KOPT-K1 (cell line): Measurements from ENCODE around the gene XRCC5.

ENCODE experiments used
- H3K27ac ChIP-seq: fragments of 200-600 bp; sonication (generic); 2 replicates; pipeline ENCODE4 v1.5.1; 2016; ENCODE audit warnings: antibody characterized with exemption, mild to moderate bottlenecking, low read depth, low read length; ENCODE audit not compliant: poor library complexity, severe bottlenecking
- H3K36me3 ChIP-seq: fragments of 200-600 bp; sonication (generic); 2 replicates; pipeline ENCODE4 v1.5.1; 2017; ENCODE audit warnings: antibody characterized with exemption, mild to moderate bottlenecking, low read length, moderate library complexity; ENCODE audit not compliant: insufficient read depth
- H3K9me3 ChIP-seq: fragments of 200-600 bp; sonication (generic); 2 replicates; pipeline ENCODE4 v1.5.1; 2017; ENCODE audit warnings: antibody characterized with exemption, low read length, mild to moderate bottlenecking; ENCODE audit not compliant: insufficient read depth, poor library complexity, severe bottlenecking

Gene XRCC5

DNA sequence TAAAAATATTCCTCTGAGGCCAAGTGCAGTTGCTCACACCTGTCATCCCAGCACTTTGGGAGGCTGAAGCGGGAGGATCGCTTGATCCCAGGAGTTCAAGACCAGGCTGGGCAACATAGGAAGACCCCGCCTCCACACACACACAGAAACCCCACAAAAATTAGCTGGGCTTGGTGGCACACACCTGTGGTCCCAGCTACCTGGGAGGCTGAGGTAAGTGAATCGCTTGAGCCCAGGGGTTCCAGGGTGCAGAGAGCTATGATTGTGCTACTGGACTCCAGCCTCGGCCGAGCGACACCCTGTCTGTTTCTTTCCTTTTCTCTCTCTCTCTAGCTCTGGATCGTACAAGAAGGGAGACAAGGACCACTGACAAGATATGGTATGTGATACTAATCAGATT lies 1.8 kb upstream of the XRCC5 start:
- no peaks in the 10 kb centered on the region for H3K9me3 ChIP-seq
- H3K36me3 ChIP-seq: peaks cover 21% of the 10 kb centered on the region
- no peak overlapping the region for H3K27ac ChIP-seq

DNA sequence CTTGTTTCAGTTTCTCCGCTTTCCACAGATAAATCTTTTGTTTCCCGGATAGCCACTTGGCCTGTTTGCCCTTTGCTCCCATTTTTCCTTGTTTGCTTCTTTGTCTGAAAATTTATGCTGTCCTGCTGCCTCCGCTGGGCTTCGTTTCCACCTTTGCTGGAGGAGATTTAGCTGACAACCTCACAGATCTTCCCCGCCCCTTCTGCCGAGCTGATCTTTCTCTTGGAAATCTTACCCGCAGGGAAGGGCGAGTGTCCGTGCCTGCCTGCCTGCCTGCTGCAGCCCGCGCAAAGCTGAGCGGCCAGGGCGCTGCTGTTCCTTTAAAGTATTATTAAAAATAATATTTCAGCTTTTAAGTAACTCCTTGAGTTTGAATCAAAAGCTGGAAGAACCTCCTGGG lies 1.4 kb upstream of the XRCC5 start:
- Histone ChIP-seq H3K36me3 (peaks cover 25% of the 10 kb centered on the region), H3K27ac (no peak overlapping the region), H3K9me3 (no peaks in the 10 kb centered on the region)

DNA sequence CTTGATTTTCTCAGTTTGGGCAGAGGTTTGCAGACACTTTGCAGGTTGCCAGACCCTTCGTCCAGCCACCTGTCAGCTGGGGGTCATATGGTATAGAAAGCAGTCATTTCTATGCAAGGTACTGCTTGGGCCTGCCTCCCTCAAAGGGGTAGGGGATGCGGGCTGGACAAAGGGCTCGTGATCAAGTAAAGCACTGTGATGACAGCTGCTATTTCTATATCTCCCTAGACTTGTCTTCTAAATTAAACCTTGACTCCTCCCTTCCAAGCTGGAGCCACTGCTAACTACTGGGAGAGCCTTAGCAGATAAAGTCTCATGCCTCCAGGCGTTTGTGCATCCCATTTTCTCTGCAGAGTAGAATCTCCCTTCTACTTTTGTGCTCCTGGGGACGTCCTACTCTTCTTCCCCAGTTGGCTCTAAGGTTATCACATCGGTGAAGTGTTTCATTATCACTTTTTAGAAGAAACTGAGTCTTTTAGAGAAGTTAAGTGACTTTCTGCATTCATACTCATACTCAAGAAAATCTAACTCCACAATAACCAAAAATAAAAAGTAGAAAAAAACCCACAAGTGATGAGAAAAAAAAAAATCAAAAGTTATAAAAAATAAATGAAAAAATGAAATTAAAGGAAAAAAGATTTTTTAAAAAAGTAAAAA lies 710 bp upstream of the XRCC5 start:
- Histone ChIP-seq H3K36me3 (peaks cover 32% of the 10 kb centered on the region), H3K9me3 (no peaks in the 10 kb centered on the region), H3K27ac (peak overlapping the region; percentile 88)

DNA sequence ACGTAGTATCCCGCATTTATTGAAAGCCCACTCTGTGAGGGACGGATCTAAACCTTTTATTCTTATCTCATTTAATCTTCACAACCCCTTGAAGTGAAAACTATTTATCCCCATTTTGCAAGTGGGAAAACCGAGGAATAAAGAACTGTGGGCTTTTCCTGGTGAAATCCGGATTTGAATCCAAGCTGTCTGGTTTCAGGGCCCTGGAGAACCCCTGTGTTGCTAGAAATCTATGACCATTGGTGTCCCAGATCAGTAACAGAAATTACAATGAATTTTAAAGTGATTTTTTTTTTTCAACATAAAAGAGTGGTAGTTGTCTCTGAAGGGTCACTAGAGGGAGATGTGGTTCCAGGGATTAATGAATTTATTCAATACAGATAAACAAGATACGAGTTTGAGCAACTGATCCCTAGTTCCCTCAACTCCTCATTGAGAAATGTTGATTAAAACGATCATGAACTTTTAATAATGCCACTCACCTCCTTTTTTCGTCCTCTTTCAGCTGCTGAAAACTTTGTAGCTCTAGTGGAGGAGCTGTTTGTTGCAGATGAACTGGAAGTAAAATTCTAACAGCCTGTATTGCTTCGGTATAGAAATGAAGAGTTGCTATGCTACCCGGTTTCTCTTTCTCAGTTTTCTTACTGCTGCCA lies 940 bp downstream of the XRCC5 start:
- Histone ChIP-seq H3K9me3 (no peaks in the 10 kb centered on the region), H3K36me3 (peaks cover 43% of the 10 kb centered on the region), H3K27ac (peak overlapping the region; percentile 88)

DNA sequence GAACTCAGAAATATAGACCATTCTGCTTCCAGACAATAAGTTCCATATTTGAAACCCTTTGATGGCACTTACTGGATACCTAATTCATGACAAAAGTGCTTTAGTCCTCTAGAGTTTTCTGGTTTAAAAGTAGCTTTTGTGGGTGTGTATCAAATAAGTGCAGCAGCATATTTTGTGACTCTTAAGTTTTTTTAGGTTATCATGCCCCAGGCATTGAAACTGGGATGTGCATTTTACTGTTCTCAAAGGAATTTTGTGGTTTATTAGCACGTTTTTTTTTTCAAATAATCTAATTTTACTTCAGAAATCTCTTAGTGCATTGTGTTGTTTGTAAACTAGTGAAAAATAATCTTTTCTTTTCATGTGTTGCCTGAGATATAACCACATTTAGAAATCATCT lies 1.5 kb downstream of the XRCC5 start:
- peak overlapping the region; percentile 88 for H3K27ac ChIP-seq
- H3K36me3 ChIP-seq: peaks cover 47% of the 10 kb centered on the region
- H3K9me3 ChIP-seq: no peaks in the 10 kb centered on the region

DNA sequence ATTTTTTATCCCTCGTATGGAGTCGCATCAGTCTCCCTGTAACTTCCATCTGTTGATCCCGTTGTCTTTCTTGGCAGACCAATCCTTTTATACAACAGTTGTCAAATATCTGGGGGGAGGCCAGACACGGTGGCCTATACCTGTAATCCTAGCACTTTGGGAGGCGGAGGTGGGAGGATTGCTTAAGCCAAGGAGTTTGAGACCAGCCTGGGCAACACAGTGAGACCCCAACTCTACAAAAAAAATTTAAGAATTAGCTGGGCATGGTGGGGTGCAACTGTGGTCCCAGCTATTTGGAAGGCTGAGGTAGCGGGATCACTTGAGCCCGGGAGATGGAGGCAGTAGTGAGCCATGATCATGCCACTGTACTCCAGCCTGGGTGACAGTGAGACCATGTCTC lies 2.0 kb downstream of the XRCC5 start:
- Histone ChIP-seq H3K27ac (peak overlapping the region; percentile 3), H3K36me3 (peaks cover 52% of the 10 kb centered on the region), H3K9me3 (no peaks in the 10 kb centered on the region)

DNA sequence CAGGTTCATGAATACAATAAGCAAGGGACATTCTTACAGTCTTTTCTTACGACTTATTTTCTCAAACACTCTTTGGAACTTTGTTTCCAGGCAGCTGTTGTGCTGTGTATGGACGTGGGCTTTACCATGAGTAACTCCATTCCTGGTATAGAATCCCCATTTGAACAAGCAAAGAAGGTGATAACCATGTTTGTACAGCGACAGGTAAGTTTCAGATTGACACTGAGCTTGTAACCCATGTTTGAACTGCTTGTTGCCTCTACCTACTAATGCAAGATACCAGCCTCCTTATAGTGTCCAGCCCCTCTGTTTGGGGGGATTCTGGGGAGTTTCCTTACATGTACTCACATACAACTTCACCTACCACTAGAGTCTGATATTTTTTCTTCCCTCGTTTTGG lies 3.8 kb downstream of the XRCC5 start:
- peaks cover 70% of the 10 kb centered on the region for H3K36me3 ChIP-seq
- H3K27ac ChIP-seq: peak overlapping the region; percentile 10
- no peaks in the 10 kb centered on the region for H3K9me3 ChIP-seq

DNA sequence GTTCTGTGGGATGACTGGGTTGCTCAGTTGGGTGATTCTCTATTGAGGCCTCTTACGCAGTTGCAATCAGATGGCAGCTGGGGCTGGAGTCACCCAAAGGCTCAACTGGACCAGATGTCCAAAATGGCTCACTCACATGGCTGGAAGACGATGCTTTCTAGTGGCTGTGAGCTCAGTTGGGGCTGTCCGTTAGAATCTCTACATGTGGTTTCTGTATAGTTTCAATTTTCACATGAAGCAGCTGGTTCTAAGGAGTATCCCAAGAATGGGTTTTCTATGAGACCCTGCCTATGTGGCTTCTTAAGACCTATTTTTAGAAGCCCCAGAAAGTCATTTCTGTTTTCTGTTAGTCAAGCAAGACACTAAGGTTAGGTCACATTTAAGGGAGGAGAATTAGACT lies 4.4 kb downstream of the XRCC5 start:
- Histone ChIP-seq H3K27ac (peak overlapping the region; percentile 10), H3K36me3 (peaks cover 77% of the 10 kb centered on the region), H3K9me3 (no peaks in the 10 kb centered on the region)

DNA sequence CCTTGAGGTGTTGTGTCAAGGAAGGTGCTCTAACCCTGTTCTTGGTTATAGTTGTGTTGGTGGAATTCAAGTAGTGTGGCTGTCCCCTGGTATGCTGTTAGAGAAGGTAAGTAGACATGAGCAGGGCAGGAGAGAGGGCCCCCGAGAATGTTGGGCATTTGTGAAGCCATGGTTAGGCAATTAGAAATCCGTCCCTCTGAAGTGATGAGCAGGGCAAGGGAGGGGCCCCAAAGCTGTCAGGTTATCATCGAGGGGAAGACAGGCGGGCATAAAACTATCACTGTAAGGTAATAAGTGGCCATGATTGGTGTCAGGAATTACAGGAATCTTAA lies 5.2 kb downstream of the XRCC5 start:
- peaks cover 84% of the 10 kb centered on the region for H3K36me3 ChIP-seq
- H3K9me3 ChIP-seq: no peaks in the 10 kb centered on the region
- no peak overlapping the region for H3K27ac ChIP-seq

DNA sequence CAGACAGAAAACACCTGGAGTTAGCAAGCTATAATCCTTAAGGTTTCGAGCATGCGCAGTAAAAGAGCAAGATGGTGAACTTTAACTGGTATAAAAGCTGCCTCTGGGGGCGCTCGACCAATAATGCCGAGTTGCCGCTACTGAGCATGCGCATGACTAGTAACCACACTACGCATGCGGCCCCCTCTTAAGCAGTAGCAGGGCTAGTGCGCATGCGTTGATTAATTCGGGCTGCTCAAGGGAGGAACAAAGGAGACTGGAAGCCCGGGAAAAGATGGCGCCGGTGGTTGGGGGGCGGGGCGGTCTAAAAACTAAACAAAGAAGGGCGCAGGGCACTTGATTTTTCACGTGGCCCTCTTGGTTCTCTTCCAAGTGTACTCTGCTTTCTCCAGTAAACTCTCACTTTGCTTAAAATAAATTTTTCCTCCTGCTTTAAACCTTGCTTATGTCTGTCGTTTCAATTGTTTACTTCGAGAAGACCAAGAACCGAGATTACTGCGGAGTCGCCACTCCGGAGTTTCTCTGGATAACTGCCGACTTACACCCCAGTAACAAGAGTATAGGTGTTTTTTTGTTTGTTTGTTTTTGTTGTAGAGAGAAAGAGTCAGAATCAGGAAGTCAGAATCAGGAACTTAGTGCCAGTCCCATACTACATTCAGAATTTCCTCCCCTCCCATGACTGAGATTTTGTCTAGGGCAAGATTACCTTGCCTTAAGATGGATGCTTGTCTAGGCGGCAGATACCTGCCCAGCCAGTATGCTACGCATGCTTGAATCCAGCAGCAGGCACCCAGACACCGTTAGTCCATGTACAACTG lies 5.8 kb downstream of the XRCC5 start:
- Histone ChIP-seq H3K36me3 (peaks cover 90% of the 10 kb centered on the region), H3K9me3 (no peaks in the 10 kb centered on the region), H3K27ac (peak overlapping the region; percentile 73)

DNA sequence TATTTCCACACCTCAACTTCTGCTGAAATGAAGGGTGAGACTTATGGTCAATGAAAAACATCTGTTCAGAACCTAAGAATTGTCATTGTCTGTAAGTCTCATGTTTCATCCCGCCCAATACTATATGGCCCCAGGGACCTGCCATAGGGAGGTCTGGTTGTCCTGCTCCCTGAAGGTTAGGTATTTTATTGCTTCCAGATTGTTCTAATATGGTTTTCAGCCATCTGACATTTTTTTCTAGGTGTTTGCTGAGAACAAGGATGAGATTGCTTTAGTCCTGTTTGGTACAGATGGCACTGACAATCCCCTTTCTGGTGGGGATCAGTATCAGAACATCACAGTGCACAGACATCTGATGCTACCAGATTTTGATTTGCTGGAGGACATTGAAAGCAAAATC lies 7.3 kb downstream of the XRCC5 start:
- H3K27ac ChIP-seq: no peak overlapping the region

DNA sequence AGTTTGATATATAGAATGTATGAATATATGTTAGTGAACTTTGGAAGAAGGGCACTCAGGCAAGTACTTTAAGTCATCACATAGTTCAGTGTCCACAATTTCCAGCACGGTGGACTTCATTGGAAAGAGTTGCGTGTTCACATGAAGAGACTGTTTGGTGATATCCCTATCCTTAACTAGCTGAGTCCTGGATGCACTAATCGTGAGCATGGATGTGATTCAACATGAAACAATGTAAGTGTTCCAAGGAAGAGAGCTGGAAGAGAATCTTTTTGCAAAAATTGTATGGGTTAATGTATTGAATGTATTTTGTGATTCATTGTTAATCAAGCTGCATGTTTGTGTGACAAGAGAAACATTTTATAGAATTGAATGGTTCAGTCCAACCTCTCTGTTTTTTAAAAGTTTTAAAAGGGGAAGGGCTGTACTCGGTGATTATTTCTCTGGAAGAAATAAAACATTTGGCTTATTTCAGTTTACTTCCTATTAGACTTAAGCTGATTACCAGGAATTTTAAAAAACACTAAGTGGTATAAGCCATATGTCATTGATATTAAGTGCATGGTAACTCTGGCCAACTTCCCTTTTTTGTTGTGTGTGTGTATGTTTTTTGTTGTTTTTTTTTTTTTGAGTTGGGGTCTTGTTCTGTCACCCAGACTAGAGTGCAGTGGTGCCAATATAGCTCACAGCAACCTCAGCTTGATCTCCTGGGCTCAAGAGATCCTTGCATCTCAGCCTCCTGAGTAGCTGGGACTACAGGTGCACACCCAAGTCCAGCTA lies 8.6 kb downstream of the XRCC5 start:
- no peaks in the 10 kb centered on the region for H3K9me3 ChIP-seq
- H3K27ac ChIP-seq: no peak overlapping the region
- H3K36me3 ChIP-seq: peaks cover 94% of the 10 kb centered on the region

More for the DNA sequence above, 7.3 kb downstream of the XRCC5 start:
- no peaks in the 10 kb centered on the region for H3K9me3 ChIP-seq
- H3K36me3 ChIP-seq: peaks cover 94% of the 10 kb centered on the region

DNA sequence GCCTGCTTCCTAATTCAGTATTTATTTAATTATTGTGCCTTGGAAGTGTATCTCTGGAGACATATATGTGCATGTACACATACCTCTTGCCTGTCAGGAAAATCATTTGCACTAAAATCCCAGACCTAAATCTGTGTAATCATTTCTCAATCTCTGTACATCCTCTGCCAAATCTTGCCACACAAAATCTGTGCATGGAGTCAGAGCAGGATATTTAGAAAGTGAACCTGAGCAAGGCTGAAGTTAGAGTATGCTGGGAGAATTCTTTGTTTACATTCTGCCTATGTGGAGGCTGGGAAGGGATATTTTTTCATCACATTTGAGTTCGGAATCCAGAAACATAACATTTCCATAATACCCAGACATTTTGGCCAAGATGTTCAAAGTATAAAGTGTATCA lies 9.3 kb downstream of the XRCC5 start:
- peaks cover 94% of the 10 kb centered on the region for H3K36me3 ChIP-seq
- no peak overlapping the region for H3K27ac ChIP-seq
- H3K9me3 ChIP-seq: no peaks in the 10 kb centered on the region

DNA sequence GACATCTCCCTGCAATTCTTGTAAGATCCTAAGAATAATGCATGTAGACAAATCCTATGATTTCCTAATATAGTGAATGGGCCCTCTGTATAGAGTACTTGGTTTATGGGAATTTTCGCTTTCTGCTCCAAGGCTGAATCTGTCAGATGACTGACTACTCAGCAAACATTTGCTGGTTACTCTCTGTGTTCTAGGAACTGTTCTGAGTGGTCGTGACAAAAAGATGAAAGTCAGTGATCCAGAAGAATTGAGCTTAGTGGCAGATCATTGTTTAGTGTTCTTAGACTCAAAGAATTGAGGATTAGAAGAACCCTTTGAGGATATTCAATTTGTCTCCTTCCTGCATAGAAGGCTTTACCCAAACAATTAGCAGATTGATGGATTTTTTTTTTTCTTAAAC lies 10.0 kb downstream of the XRCC5 start:
- H3K36me3 ChIP-seq: peaks cover 94% of the 10 kb centered on the region
- H3K9me3 ChIP-seq: no peaks in the 10 kb centered on the region
- H3K27ac ChIP-seq: no peak overlapping the region

DNA sequence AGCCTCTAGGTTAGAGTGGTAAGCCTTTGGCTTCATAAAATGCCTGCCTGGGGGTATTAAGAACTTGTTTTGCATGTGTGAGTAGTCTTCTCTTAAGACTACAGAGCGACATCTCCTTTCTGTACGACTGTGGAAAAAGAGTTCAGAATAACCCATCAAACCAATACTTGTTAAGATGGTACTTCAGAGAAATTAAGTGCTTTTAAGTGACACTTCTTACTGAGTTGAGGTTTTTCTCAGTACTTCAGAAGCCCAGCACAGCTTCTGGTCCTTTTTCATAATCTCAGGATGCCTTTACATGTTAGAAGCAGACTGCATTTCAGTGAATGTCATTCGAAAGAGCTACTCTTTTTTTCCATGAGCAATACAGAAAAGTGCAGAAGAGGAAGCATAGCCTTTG lies 10.8 kb downstream of the XRCC5 start:
- Histone ChIP-seq H3K27ac (no peak overlapping the region), H3K9me3 (no peaks in the 10 kb centered on the region), H3K36me3 (peaks cover 98% of the 10 kb centered on the region)
